AG09319 (cell line): ENCODE measurements around the gene SCFD2.
"Not testable (repeated sequence)": the region's sequence is repeated elsewhere in the genome, so short reads cannot be mapped to it uniquely, and the experiment has no call there.

Experiments
- DNase-seq: peaks from one replicate; pipeline ENCODE4 v3.0.0-alpha.2; 2010; ENCODE audit warnings: low read depth; ENCODE audit errors: extremely low read depth
- TF ChIP-seq, protein P1 (sequence below): IDR thresholded peaks from 2 replicates; pipeline ENCODE4 v1.5.1; 2011; ENCODE audit warnings: low read depth, mild to moderate bottlenecking, inconsistent platforms, low read length, moderate library complexity

The SCFD2 gene

DNA sequence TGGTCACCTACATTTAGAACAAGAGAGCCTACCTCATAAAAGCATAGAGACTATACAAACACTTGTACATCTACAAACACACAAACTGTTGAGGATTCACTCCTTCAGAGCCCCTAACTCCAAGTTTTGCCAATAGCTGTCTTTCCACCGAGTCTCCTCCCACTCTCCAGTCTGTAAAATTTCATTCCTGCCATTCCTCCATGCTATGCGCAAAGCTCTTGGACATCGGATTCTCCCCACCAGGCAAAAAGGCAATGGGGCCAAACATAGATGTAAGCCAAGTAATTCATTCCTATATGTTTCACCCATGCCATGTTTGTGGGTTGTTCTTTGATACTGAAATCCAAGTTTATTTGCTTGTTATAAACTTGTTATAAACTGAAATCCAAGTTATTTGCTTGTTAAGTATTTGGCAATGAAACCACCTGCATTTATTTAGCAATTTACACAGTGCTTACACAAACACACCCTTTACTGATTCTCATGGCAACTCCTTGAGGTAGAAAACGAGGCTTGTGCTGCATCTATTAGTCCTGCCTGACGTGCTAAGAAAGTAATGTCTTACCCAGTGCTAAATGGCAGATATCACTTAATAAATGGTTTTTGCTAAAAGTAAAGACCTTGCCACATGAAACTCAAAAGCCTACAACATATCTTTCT lies 91.1 kb downstream of the SCFD2 start:
- TF ChIP-seq, protein P1, sequence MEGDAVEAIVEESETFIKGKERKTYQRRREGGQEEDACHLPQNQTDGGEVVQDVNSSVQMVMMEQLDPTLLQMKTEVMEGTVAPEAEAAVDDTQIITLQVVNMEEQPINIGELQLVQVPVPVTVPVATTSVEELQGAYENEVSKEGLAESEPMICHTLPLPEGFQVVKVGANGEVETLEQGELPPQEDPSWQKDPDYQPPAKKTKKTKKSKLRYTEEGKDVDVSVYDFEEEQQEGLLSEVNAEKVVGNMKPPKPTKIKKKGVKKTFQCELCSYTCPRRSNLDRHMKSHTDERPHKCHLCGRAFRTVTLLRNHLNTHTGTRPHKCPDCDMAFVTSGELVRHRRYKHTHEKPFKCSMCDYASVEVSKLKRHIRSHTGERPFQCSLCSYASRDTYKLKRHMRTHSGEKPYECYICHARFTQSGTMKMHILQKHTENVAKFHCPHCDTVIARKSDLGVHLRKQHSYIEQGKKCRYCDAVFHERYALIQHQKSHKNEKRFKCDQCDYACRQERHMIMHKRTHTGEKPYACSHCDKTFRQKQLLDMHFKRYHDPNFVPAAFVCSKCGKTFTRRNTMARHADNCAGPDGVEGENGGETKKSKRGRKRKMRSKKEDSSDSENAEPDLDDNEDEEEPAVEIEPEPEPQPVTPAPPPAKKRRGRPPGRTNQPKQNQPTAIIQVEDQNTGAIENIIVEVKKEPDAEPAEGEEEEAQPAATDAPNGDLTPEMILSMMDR, result no peak
- no peak for DNase-seq

DNA sequence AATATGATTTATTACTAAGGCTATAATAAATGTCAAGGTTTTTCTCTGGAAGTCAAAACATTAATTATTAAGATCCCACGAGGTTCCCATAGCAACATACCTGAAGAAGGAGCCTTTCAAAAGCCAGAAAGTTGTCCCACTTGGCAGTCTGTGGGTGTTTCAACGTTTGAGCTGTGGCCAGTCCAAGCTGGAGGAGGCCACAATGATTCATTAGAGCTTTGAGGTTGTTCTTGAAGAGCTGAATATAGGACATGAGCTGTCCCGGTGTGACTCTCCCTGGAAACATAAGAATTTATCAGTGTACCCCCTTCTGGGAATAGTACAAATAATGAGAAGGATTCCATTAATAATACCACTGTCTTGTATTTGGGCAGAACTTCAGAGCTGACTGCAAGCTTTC lies 92.1 kb downstream of the SCFD2 start:
- TF ChIP-seq, protein P1, result no peak
- DNase-seq, result no peak

DNA sequence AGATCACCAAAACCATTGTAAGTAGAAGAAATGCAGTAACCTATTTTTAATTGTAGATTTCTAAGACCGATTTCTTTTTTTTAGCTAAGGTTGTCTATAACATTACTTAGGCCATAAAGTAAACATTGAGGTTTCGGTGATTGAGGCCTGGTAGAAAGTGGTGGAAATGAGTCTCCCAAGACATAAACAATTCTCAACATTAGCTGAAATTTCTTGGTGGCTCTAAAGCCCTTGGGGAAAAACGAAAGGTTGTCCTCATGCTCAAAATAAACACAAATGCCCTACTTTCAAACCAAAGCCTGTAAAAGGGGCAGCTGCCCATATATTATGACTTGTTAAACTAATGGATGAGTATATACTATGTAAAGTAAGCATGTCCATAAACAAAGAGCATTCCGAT lies 98.8 kb downstream of the SCFD2 start:
- TF ChIP-seq, protein P1, result no peak
- DNase-seq, result no peak

DNA sequence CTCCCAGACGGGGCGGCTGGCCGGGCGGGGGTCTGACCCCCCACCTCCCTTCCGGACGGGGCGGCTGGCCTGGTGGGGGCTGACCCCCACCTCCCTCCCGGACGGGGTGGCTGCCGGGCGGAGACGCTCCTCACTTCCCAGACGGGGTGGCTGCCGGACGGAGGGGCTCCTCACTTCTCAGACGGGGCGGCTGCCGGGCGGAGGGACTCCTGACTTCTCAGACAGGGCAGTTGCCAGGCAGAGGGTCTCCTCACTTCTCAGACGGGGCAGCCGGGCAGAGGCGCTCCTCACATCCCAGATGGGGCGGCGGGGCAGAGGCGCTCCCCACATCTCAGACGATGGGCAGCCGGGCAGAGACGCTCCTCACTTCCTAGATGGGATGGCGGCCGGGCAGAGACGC lies 109.9 kb downstream of the SCFD2 start:
- DNase-seq, result not testable (repeated sequence)

DNA sequence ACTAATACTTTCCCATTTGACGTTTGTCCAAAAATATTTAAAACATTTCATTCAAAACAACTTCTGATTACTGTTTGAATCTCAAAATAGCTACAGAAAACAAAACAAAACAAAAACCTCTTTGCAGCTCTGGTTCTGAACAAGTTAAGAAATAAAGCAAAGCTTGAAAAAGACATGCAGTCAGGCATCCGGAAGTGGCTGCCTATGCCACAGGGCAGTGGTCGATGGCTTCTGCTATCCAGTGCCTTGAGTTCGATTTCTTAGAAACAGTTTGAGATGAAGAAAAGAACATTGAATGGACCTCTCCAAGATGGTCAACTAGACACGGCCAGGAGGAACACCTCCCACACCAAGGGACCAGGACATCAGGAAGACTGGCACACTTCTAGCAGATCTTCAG lies 125.3 kb downstream of the SCFD2 start:
- no peak for DNase-seq
- TF ChIP-seq, protein P1, result no peak

DNA sequence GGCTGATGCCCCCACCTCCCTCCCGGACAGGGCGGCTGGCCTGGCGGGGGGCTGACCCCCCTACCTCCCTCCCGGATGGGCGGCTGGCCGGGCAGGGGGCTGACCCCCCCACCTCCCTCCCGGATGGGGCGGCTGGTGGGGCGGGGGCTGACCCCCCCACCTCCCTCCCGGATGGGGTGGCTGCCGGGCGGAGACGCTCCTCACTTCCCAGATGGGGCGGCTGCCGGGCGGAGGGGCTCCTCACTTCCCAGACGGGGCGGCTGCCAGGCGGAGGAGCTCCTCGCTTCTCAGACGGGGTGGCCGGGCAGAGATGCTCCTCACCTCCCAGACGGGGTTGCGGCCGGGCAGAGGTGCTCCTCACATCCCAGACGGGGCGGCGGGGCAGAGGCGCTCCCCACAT lies 127.5 kb downstream of the SCFD2 start:
- DNase-seq, result not testable (repeated sequence)

DNA sequence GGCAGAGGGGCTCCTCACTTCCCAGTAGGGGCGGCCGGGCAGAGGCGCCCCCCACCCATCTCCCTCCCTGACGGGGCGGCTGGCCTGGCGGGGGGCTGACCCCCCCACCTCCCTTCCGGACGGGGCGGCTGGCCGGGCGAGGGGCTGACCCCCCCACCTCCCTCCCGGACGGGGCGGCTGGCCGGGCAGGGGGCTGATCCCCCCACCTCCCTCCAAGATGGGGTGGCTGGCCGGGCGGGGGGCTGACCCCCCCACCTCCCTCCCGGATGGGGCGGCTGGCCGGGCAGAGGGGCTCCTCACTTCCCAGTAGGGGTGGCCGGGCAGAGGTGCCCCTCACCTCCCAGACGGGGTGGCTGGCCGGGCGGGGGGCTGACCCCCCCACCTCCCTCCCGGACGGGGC lies 128.1 kb downstream of the SCFD2 start:
- DNase-seq, result not testable (repeated sequence)

DNA sequence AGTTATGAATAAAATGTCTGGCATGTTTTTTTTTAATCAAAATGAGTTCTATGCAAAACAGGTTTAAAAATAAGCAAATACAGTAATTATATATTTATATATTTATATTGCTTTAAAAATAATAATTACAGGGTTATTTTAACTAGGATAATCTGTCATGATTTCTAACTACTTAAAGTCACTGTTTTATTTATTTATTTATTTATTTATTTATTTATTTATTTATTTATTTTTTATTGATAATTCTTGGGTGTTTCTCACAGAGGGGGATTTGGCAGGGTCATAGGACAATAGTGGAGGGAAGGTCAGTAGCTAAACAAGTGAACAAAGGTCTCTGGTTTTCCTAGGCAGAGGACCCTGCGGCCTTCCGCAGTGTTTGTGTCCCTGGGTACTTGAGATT lies 129.2 kb downstream of the SCFD2 start:
- DNase-seq, result not testable (repeated sequence)

DNA sequence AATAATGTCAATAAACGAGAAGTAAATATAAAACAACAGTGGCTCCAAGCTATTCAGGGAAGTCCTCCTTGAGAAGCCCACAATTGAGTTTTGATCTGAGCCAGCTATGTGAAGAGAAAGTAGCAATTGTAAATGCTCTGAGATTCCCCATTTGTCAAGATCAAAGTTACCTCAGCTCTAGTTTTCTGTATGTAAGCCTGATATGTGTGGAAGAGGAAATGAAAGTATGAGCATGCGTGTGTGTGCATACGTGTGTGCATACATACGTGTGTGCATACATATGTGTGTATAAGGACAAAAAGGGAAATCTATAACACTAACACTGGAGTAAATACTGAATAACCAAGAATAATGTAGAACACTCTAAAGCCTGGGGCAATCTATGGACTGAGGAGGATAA lies 130.3 kb downstream of the SCFD2 start:
- no peak for DNase-seq
- TF ChIP-seq, protein P1, result no peak

DNA sequence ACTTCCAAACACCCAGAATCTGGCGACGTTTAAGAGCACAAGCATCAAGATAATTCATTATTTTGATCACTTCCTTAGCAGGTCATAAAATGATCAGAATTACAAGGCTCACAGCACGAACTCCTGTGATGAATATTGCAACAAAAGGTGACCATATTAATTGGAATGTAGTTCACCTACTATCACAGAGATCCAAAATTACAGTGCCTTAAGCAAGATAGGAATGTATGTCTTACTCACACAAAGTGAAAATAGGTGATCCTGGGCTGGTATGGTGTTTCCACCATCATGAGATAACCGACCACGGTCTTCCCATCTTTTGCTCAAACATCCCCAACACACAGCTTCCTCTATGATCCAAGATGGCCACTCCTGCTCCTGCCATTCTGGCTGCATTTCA lies 131.2 kb downstream of the SCFD2 start:
- TF ChIP-seq, protein P1, result no peak
- no peak for DNase-seq
